ENCODE results near the gene SGMS2. TPM values are rescaled to one million over a fixed set of nuclear protein-coding genes. Genes with fewer than 3 reads are reported as not detected.

Gene SGMS2
- total RNA-seq, 1 donor from 2014 or later, result 89.0 TPM

DNA sequence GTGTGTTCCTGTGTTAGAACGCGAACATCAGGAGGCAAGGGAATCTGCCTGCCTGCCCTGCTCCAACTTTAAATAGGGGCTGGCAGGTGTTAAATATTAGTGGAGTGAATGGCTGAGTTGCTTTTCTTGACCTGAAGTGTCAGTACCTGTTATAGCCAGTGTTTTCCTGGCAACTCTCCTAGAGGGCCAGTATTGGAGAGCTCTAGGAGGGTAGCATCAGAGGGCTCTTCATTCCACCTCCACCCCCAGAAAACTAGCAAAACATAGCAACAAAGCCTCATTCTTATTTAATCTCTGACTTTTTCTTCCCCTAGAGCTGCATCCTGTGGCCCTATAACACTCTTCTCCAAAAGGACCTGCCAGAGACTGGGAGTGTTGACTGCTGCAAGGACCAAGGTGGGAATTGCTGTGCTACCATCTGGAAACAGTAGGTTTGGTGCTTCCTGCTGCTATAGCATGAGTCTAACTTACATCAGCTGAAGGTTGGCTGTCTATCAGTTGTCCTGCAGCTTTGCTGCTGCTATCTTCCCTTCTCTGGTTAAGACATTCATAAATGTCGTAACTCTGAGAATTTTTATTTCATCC is 33.5 kb downstream of the SGMS2 start:
- no peak for ATAC-seq
- no peak overlapping the region for H3K27ac ChIP-seq
- intact Hi-C loops (cut with DNase I), result no loop called here

DNA sequence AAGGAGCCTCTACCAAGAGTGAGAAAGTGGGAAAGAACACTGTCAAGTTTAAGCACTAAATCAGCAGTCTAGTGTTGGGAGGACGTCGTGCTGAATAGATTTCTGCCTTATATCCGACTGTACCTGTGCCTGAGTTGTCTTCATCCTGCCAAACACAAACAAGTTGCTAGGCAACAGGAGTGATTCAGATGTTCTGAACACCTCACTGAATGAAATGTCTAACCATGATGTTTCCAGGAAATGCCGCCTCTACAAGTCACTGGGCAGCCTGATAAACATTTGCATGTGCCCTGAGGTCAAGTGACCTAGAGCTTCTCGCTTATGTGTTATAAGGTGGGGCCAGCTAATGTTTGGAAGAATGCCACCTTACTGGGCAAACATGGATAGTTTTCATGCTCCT is 37.9 kb downstream of the SGMS2 start:
- Histone ChIP-seq H3K4me1 (peaks cover 9% of the 10 kb centered on the region), H3K9me3 (no peaks in the 10 kb centered on the region), H3K4me3 (no peak overlapping the region), H3K36me3 (peaks cover 8% of the 10 kb centered on the region), H3K27ac (peak overlapping the region; percentile 38), H3K27me3 (ENCODE audit: low read depth) (no peaks in the 10 kb centered on the region)
- intact Hi-C loops (cut with DNase I), result no loop called here
- ATAC-seq (peak; percentile 85 to 89), DNase-seq (no peak)
- TF ChIP-seq, protein P1, sequence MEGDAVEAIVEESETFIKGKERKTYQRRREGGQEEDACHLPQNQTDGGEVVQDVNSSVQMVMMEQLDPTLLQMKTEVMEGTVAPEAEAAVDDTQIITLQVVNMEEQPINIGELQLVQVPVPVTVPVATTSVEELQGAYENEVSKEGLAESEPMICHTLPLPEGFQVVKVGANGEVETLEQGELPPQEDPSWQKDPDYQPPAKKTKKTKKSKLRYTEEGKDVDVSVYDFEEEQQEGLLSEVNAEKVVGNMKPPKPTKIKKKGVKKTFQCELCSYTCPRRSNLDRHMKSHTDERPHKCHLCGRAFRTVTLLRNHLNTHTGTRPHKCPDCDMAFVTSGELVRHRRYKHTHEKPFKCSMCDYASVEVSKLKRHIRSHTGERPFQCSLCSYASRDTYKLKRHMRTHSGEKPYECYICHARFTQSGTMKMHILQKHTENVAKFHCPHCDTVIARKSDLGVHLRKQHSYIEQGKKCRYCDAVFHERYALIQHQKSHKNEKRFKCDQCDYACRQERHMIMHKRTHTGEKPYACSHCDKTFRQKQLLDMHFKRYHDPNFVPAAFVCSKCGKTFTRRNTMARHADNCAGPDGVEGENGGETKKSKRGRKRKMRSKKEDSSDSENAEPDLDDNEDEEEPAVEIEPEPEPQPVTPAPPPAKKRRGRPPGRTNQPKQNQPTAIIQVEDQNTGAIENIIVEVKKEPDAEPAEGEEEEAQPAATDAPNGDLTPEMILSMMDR (IDR thresholded peaks at IDR 0.05), result no peak

More for the DNA sequence above, 33.5 kb downstream of the SGMS2 start:
- H3K9me3 ChIP-seq, result no peaks in the 10 kb centered on the region
- H3K36me3 ChIP-seq, result peaks cover 8% of the 10 kb centered on the region
- TF ChIP-seq, protein P1 (IDR thresholded peaks at IDR 0.05), result no peak
- H3K27me3 ChIP-seq (ENCODE audit: low read depth), result no peaks in the 10 kb centered on the region
- H3K4me3 ChIP-seq, result no peak overlapping the region
- peaks cover 9% of the 10 kb centered on the region for H3K4me1 ChIP-seq
- no peak for DNase-seq

DNA sequence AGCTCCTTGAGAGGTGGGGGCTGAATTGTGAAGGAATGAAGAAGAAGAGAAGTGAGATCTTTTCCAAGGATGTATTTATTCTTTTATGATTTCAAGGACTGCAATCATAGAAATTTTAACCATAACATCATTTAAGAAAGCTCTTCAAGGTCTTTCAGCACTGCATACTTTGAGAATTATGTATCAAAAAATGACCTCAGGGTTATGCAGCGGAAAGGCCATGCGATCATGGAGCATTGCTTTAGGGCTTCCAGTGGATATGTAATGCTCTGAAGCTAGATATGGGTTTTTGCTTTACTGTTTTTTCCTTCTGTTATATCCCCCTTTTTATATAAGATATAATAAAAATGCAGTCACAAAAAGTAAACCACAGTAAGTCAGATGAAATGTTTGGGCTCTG is 38.7 kb downstream of the SGMS2 start:
- intact Hi-C loops (cut with DNase I), result no loop called here
- H3K27ac ChIP-seq, result no peak overlapping the region

DNA sequence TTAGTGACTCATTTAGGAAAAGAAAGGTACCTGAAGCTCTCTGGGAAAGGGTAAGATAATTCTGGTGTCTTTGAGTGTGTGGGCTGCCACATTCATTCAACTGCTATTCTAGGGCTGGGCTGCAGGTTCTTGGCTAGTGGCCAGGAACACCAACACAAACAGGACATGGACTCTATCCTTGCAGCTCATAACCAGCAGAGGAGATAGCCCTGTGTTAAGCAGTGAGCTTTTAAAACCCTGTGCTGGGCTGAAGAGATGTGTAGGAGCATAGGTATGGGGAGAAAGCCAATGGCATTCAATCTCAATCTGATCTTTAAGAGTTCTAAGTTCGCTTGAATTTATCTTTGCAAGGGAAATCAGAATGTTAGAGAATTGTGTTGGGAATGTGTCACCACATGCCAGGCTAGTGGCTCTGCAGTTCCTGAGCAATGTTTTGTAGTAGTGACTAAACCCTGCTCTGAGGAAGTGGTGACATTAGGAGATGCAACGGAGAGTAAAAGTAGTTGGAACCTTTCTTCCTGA is 39.2 kb downstream of the SGMS2 start:
- intact Hi-C loops (cut with DNase I), result no loop called here
- no peak overlapping the region for H3K27ac ChIP-seq
- TF ChIP-seq, protein P1 (IDR thresholded peaks at IDR 0.05), result no peak
- H3K4me1 ChIP-seq, result peaks cover 9% of the 10 kb centered on the region
- H3K27me3 ChIP-seq (ENCODE audit: low read depth), result no peaks in the 10 kb centered on the region
- H3K9me3 ChIP-seq, result no peaks in the 10 kb centered on the region
- peak; percentile 27 to 35 for ATAC-seq
- DNase-seq, result no peak
- H3K4me3 ChIP-seq, result no peak overlapping the region
- peaks cover 8% of the 10 kb centered on the region for H3K36me3 ChIP-seq

More for the DNA sequence above, 38.7 kb downstream of the SGMS2 start:
- no peak for ATAC-seq
- Histone ChIP-seq H3K9me3 (no peaks in the 10 kb centered on the region), H3K4me3 (no peak overlapping the region), H3K36me3 (peaks cover 8% of the 10 kb centered on the region), H3K27me3 (ENCODE audit: low read depth) (no peaks in the 10 kb centered on the region), H3K4me1 (peaks cover 9% of the 10 kb centered on the region)
- TF ChIP-seq, protein P1 (IDR thresholded peaks at IDR 0.05), result no peak
- DNase-seq, result no peak

DNA sequence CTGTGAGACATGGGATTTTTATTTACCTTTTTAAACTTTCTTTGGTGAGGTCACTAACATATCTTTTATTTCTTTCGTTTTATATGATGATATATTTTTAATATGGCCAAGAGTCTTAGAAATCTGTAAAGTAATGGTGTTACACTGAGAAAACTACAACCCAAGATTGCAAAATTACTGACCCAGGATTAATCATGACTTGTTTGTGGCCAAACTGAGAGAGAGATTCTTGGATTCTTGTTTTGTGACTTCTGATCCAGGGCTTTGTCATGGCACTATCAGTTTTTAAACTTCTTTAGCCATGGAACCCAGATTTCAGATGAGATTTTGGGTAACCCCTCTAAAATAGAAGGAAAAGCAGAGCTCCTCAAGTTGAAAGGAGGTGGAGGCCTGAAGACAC is 42.0 kb downstream of the SGMS2 start:
- Histone ChIP-seq H3K9me3 (no peaks in the 10 kb centered on the region), H3K27me3 (ENCODE audit: low read depth) (no peaks in the 10 kb centered on the region), H3K4me1 (peaks cover 9% of the 10 kb centered on the region), H3K4me3 (no peak overlapping the region), H3K27ac (no peak overlapping the region), H3K36me3 (no peaks in the 10 kb centered on the region)
- no peak for ATAC-seq
- DNase-seq, result no peak
- intact Hi-C loops (cut with DNase I), result no loop called here
- TF ChIP-seq, protein P1 (IDR thresholded peaks at IDR 0.05), result no peak

All from lower lobe of right lung (tissue), 2 donors.